Transverse colon (tissue), 3 donors: Measurements from ENCODE around the gene FIG4.

Source experiments
- CTCF ChIP-seq, 5 experiments: fragments of 200-600 bp in 3 of 5; fragments of 450-650 bp in 2 of 5; sonication (generic) in 3 of 5; IDR thresholded peaks; 1 replicate in 2 of 5; 2 replicates in 3 of 5; pipeline ENCODE4 v1.5.1; 2016 to 2017; ENCODE audit warnings: antibody characterized with exemption in 5 of 5, inconsistent platforms in 3 of 5, mild to moderate bottlenecking in 2 of 5, moderate library complexity in 1 of 5
- POLR2A ChIP-seq: fragments of 450-650 bp; IDR thresholded peaks from one replicate; pipeline ENCODE4 v1.6.1; 2016; ENCODE audit warnings: antibody characterized with exemption, mild to moderate bottlenecking, moderate library complexity

DNA sequence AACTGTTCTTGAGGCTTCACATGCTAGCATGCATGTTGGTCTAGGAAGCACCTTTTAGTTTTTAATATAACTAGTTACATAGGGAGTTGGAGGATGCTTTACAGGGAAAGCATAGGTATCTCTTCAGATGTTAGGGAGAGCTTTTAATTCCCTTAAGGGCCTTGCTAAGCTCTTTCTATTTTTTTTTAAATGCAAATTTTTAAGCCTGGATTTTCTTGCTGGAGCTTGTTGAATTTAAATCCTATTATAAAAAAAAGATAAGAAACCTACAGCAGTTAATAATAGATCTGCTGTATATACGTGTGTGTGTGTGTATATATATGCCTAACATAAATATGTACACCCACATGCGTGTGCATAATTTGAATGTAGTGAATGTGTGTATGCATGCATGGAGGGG is 79.0 kb downstream of the FIG4 start:
- TF ChIP-seq CTCF (IDR thresholded peaks at IDR 0.05) (no peak), POLR2A (no peak)
